C1 segment of cervical spinal cord (tissue), 14 donors: Measurements from ENCODE around the gene INSYN2B.
A peak's percentile ranks its signal among the peaks of the same experiment; 100 is the strongest.

Experiments
- DNase-seq, 14 donors: peaks; one replicate each; lab custom pipeline; 2025; lab: John Stamatoyannopoulos, UW

The INSYN2B gene

GRCh38 chr5:169934990-169935389, 45.3 kb downstream of the INSYN2B start:
- DNase-seq, result no peak

GRCh38 chr5:169933616-169934015, 46.7 kb downstream of the INSYN2B start:
- no peak for DNase-seq

- no peak for DNase-seq
Measured at GRCh38 chr5:169933127-169933526, 47.2 kb downstream of the INSYN2B start.

- DNase-seq, result no peak
Measured at GRCh38 chr5:169923988-169924387, 56.3 kb downstream of the INSYN2B start.

- DNase-seq, result no peak
Measured at GRCh38 chr5:169922474-169922873, 57.8 kb downstream of the INSYN2B start.

- no peak for DNase-seq
Measured at GRCh38 chr5:169921949-169922348, 58.3 kb downstream of the INSYN2B start.

GRCh38 chr5:169921384-169921783, 58.9 kb downstream of the INSYN2B start:
- DNase-seq, result no peak

- DNase-seq, result no peak
Measured at GRCh38 chr5:169920474-169920873, 59.8 kb downstream of the INSYN2B start.

GRCh38 chr5:169918228-169918627, 62.1 kb downstream of the INSYN2B start:
- DNase-seq, result no peak

GRCh38 chr5:169917500-169917899, 62.8 kb downstream of the INSYN2B start:
- DNase-seq, result no peak

GRCh38 chr5:169914766-169915165, 65.5 kb downstream of the INSYN2B start:
- DNase-seq, result peak in 11 of 14 donors; percentile 11 to 54 (median 38)

GRCh38 chr5:169913479-169913878, 66.8 kb downstream of the INSYN2B start:
- no peak for DNase-seq

- DNase-seq, result no peak
Measured at GRCh38 chr5:169911448-169912212, 68.7 kb downstream of the INSYN2B start.

- DNase-seq, result peak in 1 of 14 donors; percentile 63
Measured at GRCh38 chr5:169910393-169910792, 69.9 kb downstream of the INSYN2B start.

GRCh38 chr5:169909945-169910344, 70.3 kb downstream of the INSYN2B start:
- DNase-seq, result peak in 3 of 14 donors; percentile 19 to 78 (median 22)

- DNase-seq, result no peak
Measured at GRCh38 chr5:169908864-169909263, 71.4 kb downstream of the INSYN2B start.

- DNase-seq, result no peak
Measured at GRCh38 chr5:169906745-169907649, 73.3 kb downstream of the INSYN2B start.

GRCh38 chr5:169905017-169905416, 75.3 kb downstream of the INSYN2B start:
- no peak for DNase-seq

GRCh38 chr5:169904508-169904907, 75.8 kb downstream of the INSYN2B start:
- DNase-seq, result no peak

- no peak for DNase-seq
Measured at GRCh38 chr5:169904059-169904458, 76.2 kb downstream of the INSYN2B start.

GRCh38 chr5:169901896-169902295, 78.4 kb downstream of the INSYN2B start:
- DNase-seq, result no peak

- DNase-seq, result no peak
Measured at GRCh38 chr5:169897481-169897880, 82.8 kb downstream of the INSYN2B start.

GRCh38 chr5:169895926-169896325, 84.4 kb downstream of the INSYN2B start:
- DNase-seq, result peak in 12 of 14 donors; percentile 23 to 84 (median 72)
